Measurements from ENCODE around the gene POLR1C.
A peak's percentile ranks its signal among the peaks of the same experiment; 100 is the strongest.

POLR1C gene

GRCh38 chr6:43491750-43492661 is 24.9 kb upstream of the POLR1C start:
- peak; percentile 59 for DNase-seq
- in situ Hi-C loops (cut with HindIII; ENCODE audit: low pct_ligation_motif_present, low sequenced_read_pairs), result no loop called here

DNA sequence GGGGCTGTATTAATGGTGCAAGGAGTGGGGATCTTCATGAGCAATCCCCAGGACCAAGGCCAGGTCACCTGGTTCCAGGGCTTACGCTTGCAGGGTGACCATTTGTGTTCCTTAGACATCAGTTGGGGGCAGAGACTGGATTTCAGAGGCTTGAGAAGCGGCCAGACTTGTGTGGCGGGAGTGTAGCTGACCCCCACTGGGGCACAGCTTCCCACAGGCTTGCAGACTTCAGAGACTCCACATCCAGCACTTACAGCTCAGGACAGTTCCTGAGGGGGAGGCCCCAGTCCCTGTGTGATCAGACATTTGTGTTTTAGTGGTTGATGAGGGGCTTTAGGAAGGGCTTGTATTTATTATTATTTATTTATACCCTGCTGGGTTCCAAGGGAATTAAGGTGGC is 24.2 kb upstream of the POLR1C start:
- no peaks in the 10 kb centered on the region for H3K36me3 ChIP-seq (replicated peaks)
- no peak overlapping the region for H3K27ac ChIP-seq
- peak overlapping the region; percentile 3 for H3K4me3 ChIP-seq (ENCODE audit: low read depth, low read length)
- no peaks in the 10 kb centered on the region for H3K27me3 ChIP-seq (replicated peaks)
- peak; percentile 29 for DNase-seq
- no peak for TF ChIP-seq CTCF (IDR thresholded peaks at IDR 0.05; ENCODE audit: low read depth, low read length, missing control alignments)
- in situ Hi-C loops (cut with HindIII; ENCODE audit: low pct_ligation_motif_present, low sequenced_read_pairs), result no loop called here

More at GRCh38 chr6:43491750-43492661, 24.9 kb upstream of the POLR1C start:
- no peak overlapping the region for H3K27ac ChIP-seq
- no peaks in the 10 kb centered on the region for H3K27me3 ChIP-seq (replicated peaks)
- no peaks in the 10 kb centered on the region for H3K36me3 ChIP-seq (replicated peaks)
- no peak for TF ChIP-seq CTCF (IDR thresholded peaks at IDR 0.05; ENCODE audit: low read depth, low read length, missing control alignments)
- H3K4me3 ChIP-seq (ENCODE audit: low read depth, low read length), result peak overlapping the region; percentile 3

DNA sequence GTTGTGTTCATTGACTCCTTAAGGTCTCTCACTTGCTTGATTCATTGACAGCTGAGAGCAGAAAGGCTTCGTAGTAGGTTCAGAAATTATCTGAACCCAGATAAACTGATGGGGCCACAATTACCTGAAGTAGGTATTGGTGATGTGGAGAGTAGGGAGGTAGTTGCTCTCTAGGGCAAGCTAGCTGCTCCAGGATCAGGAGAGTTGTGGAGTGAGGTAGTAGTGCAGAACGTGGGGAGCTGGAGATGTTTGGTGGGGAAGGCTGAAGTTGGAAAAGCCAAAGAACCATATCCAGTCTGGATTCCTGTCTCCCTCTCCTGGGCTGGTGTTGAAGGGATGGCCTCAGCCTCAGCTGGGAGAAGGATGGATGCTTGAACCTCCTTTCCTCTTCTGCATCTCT is 23.7 kb upstream of the POLR1C start:
- in situ Hi-C loops (cut with HindIII; ENCODE audit: low pct_ligation_motif_present, low sequenced_read_pairs), result no loop called here
- DNase-seq, result no peak
- H3K27me3 ChIP-seq (replicated peaks), result no peaks in the 10 kb centered on the region
- H3K27ac ChIP-seq, result no peak overlapping the region
- peaks cover 3% of the 10 kb centered on the region for H3K36me3 ChIP-seq (replicated peaks)
- H3K4me3 ChIP-seq (ENCODE audit: low read depth, low read length), result no peak overlapping the region
- TF ChIP-seq CTCF (IDR thresholded peaks at IDR 0.05; ENCODE audit: low read depth, low read length, missing control alignments), result no peak

DNA sequence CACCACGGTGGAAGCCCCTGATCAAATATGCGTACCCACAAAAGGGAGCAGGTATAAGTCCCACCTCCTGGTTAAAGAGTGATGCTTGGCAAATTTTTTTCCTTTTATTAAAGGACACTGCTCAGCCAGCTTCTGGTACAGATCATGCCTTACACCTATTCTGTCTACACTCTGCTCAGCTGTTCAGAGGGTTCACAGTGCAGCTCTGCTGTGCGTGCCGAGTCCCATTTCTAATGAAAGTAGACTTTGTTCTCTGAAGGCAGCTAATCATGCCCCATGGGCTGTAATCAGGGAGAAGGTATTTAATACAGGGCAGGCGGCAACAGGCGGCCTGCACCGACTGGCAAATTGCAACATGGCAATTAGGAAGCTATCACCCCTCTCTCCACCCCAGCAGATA is 23.1 kb upstream of the POLR1C start:
- in situ Hi-C loops (cut with HindIII; ENCODE audit: low pct_ligation_motif_present, low sequenced_read_pairs), result no loop called here
- Histone ChIP-seq H3K27me3 (replicated peaks) (no peaks in the 10 kb centered on the region), H3K4me3 (ENCODE audit: low read depth, low read length) (no peak overlapping the region), H3K27ac (no peak overlapping the region), H3K36me3 (replicated peaks) (peaks cover 7% of the 10 kb centered on the region)
- no peak for DNase-seq
- TF ChIP-seq CTCF (IDR thresholded peaks at IDR 0.05; ENCODE audit: low read depth, low read length, missing control alignments), result no peak

DNA sequence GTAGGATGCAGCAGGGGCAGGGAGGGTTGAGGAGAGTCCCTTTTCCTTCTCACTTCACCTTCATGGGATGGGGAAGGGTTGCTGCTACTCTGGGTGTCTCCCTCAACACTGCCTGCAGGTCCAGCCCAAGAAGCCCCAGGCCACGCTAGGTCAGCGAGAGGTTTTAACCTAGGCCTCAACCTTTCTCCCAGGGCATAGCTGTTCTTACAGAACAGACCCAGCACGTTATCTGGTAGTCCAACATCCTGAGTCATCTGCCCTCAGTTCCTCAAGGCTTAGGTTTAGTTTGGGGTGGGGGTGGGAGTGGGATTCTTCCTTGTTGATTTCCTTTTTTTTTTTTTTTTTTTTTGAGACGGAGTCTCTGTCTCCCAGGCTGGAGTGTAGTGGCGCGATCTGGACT is 22.6 kb upstream of the POLR1C start:
- H3K4me3 ChIP-seq (ENCODE audit: low read depth, low read length), result no peak overlapping the region
- H3K27ac ChIP-seq, result no peak overlapping the region
- in situ Hi-C loops (cut with HindIII; ENCODE audit: low pct_ligation_motif_present, low sequenced_read_pairs), result no loop called here
- DNase-seq, result no peak
- H3K36me3 ChIP-seq (replicated peaks), result peaks cover 11% of the 10 kb centered on the region
- H3K27me3 ChIP-seq (replicated peaks), result no peaks in the 10 kb centered on the region
- TF ChIP-seq CTCF (IDR thresholded peaks at IDR 0.05; ENCODE audit: low read depth, low read length, missing control alignments), result no peak

Measured in brain microvascular endothelial cell (primary cell).